ENCODE data around the gene VAMP1.
"Not testable (repeated sequence)": the region's sequence is repeated elsewhere in the genome, so short reads cannot be mapped to it uniquely, and the experiment has no call there.

Gene VAMP1

GRCh38 chr12:6451348-6452244 is 18.9 kb downstream of the VAMP1 start, which contains the start of gene TAPBPL:
TAPBPL (plus strand) TSS chr12:6452042; CDS start chr12:6452249, 207 bp downstream.
- peak; percentile 75 for DNase-seq (ENCODE audit: low read depth)

DNA sequence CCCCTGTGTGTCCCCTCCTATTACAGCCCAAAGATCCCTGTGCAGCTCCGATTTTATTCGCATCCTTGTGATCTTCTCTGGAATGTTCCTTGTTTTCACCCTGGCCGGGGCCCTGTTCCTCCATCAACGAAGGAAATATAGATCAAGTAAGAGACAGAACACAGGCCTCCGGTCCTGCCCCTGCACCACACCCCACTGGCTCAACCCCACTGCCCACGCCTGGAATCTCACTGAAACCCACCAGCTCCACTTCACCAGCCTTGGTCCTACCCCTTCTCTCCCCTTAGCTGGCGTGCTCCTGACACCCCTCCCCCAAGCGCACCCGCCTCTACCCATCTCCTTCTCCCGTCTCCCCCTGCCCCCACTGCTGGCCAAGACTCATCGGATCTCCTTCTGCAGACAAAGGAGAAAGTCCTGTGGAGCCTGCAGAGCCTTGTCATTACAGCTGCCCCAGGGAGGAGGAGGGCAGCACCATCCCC is 19.6 kb downstream of the VAMP1 start:
- no peak for DNase-seq (ENCODE audit: low read depth)

DNA sequence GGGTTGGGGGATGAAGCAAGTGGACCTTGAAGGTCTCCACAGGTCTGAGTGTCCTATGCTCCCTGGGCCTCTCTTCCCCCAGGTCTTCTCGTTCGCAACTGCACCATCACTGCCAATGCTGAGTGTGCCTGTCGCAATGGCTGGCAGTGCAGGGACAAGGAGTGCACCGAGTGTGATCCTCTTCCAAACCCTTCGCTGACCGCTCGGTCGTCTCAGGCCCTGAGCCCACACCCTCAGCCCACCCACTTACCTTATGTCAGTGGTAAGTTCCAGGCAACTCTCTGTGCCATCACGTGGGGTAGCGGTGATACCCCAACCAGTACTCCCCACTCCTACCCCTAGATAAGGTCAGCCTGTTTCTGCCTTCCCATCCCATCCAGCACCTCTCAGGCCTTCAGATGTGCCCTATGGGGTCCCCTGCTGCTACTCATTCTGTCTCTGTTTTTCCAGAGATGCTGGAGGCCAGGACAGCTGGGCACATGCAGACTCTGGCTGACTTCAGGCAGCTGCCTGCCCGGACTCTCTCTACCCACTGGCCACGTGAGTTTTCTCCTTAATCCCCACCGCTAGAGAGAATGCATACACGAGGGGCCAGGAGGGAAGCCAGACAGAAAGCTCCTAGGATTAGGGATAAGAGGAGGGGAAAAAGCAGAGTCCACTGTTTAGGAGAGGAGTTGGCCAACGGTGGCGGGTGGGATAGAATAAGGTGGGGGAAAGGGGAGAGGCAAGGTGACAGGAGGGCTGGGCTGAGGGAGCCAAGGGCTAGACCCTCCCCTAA is 20.2 kb downstream of the VAMP1 start:
- DNase-seq (ENCODE audit: low read depth), result no peak

GRCh38 chr12:6444704-6445688 is 25.5 kb downstream of the VAMP1 start, which contains the start of gene CD27:
CD27 (plus strand) TSS chr12:6444955; CDS start chr12:6445096, 141 bp downstream.
- DNase-seq (ENCODE audit: low read depth), result no peak

GRCh38 chr12:6444031-6444430 is 26.4 kb downstream of the VAMP1 start:
- DNase-seq (ENCODE audit: low read depth), result no peak

DNA sequence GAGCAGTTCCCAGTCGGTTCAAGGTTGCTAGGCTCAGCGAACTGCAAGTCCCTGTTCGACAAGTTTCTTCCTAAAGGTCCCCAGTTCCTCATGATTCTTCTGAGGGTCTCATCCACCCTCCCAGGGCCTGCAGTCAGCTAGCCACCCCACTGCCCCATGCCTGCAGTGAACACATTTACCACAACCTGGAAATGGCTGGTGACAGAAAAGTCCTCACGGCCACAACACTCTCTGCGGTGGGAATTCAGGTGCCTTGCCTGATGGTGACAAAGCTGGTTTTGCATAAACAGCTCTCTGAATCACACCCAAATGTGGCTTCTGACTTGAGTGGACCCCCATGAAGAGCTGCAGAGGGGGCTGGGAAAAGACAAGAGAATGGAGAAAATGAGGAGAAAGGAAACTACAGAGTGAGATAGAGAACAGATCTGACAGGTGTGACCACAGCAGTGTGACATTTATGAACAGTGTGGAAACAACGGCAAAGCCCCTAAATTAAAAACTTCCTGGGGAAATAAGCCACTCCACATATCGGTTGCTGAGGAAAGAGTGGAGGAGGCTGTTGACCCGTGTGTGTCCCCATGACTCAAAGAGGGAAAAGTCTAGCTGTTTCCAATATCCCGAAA is 27.0 kb downstream of the VAMP1 start:
- no peak for DNase-seq (ENCODE audit: low read depth)

- no peak for DNase-seq (ENCODE audit: low read depth)
These were observed 27.6 kb downstream of the VAMP1 start for GRCh38 chr12:6442836-6443235.

DNA sequence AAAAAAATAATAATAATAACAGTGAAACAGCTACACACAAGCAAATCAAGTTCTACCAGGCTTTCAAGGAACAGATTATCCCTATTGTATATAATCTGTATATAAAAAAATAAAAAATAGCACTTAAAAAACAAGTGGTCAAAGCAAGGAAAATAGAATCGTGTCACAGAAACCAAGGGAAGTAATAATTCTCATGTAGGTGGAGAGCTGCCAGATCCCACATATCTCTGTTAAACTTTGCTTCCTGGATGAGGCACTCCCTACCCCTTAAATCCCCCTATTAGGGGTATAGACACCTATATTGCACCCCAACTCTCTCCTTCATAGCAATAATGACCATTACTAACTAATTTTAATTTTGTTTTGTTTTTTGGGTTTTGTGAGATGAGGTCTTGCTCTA is 30.1 kb downstream of the VAMP1 start:
- no peak for DNase-seq (ENCODE audit: low read depth)

DNA sequence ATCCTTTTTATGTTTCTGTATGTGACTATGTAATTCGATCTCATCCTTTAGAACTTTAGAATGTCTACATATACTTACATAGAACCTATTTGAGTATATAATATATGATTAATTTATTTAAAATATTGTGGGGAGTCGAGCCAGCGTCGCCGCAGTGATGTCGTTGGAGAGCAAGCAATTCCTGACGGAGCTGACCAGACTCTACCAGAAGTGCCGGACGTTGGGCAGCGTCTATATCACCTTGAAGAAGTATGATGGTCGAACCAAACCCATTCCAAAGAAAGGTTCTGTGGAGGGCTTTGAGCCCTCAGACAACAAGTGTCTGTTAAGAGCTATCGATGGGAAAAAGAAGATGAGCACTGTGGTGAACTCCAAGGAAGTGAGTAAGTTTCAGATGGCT is 32.1 kb downstream of the VAMP1 start:
- no peak for DNase-seq (ENCODE audit: low read depth)

DNA sequence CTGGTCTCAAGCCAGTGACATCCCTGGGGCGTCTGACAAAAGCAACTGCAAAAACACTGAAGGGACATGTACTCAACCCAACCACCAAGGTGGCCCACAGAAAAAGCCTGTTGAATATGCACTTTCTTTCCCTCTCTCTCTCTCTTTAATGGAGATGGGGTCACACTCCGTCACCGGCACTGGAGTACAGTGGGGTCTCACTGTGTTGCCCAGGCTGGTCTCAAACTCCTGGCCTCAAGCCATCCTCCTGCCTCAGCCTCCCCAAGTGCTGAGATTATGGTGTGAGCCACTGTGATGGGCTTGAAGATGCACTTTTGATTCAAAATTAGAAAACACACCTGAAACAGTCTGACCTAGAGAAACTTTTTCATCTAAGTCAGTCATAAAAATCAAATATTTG is 32.9 kb downstream of the VAMP1 start:
- DNase-seq (ENCODE audit: low read depth), result no peak

DNA sequence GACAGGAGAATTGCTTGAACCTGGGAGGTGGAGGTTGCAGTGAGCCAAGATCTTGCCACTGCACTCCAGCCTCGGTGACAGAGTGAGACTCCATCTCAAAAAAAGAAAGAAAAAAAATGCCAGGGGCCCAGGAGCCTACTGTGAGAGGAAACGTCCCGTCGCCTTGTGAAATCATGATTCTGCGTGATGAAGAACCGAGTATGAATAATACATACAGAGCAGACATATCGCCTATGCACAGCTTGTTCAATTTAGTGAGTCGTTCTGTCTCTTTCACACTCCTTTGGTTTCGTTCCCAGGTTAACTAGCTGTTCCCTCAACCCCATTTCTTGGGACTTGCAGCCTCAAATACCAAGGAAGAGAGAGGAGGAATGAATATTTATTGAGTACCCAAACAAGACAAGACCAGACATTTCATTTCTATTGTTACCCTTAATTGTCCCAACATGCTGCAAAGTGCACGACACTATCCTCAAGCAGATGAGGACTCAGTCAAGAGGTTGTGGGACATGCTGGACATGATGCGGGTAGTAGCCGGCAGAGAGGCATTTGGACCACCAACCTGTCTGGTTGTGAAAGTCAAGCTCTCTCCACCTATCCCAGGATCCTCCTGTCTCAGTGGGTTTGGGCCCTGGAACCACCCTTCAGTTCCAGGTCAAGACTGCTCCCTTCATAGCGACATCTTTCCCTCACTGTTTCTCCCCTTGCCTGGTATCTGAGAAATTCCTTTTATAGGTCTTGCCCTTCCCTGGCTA is 34.3 kb downstream of the VAMP1 start:
- no peak for DNase-seq (ENCODE audit: low read depth)

DNA sequence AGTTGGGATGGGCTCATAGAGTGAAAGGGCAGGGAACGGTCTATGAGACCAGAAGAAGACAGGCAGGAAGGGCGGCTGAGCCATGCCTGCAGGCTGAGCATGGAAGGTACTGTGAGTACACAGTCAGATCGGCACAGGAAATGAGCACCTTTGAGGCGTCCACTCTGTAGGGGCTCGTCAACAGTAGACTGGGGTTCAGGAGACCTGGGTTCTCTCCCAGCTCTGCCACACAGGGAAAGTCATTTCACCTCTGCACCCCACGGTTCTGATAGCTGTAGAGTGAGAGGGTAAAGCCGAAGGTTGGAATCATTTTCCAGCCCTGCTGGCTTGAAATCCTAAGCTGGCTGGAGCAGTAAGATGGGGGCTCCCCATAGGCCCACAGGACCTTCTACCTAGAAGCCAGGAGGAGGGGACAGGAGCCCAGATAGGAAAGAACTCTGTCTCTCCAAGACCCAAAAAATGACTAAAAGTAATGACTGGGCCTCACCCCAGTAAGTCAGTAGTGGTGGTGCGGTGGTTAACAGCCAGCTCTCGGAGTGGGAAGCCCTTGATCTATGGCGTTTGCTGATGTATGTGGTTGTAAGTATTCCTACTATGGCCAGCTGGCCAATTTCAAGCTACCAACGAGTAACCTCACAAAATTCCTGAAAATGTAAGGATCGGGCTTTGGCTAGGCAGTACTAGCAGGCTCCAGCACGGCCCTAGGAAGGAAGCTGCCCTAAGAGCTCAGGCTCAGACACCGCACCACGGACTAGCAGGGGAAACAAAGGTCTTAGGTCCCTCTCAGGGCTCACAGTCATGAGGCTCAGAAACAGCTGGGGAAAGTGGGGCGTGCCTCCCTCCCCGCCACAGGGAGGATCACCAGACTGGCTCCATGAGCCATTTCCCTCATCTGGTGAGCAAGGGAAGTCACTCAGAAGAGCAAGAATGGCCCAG is 36.0 kb downstream of the VAMP1 start:
- no peak for DNase-seq (ENCODE audit: low read depth)

DNA sequence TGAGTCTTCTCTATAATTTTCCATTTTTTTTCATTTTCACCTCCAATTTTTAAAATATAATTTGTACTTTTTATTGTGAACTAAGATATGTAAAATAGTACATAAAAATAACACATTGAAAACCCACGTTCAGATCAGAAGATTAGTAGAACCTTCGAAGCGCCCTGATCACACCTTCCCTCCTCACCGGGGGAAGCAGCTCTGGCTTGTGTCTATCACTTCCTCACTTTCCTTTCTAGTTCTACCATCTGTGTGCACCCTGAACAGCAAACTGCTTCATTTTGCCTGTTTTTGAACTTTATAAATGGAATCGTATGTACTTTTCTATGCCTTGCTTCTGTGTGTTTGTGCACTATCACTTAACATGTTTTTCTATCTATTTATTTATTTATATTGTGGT is 37.5 kb downstream of the VAMP1 start:
- DNase-seq (ENCODE audit: low read depth), result no peak

GRCh38 chr12:6430124-6430989 is 40.1 kb downstream of the VAMP1 start:
- no peak for DNase-seq (ENCODE audit: low read depth)

GRCh38 chr12:6428326-6428725 is 42.2 kb downstream of the VAMP1 start:
- no peak for DNase-seq (ENCODE audit: low read depth)

DNA sequence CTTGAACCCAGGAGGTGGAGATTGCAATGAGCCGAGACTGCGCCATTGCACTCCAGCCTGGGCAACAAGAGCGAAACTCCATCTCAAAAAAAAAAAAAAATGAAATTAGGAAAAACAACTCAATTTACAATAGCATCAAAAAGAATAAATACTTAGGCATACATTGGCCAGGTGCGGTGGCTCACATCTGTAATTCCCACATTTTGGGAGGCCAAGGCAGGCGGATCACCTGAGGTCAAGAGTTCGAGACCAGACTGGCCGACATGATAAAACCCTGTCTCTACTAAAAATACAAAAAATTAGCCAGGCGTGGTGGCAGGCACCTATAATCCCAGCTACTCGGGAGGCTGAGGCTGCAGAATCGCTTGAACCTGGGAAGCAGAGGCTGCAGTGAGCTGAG is 42.7 kb downstream of the VAMP1 start:
- not testable (repeated sequence) for DNase-seq (ENCODE audit: low read depth)

GRCh38 chr12:6426882-6427671 is 43.4 kb downstream of the VAMP1 start:
- peak; percentile 78 for DNase-seq (ENCODE audit: low read depth)
